Measurements from ENCODE around the gene CTDSPL.
A peak's percentile ranks its signal among the peaks of the same experiment; 100 is the strongest.

CTDSPL gene

DNA sequence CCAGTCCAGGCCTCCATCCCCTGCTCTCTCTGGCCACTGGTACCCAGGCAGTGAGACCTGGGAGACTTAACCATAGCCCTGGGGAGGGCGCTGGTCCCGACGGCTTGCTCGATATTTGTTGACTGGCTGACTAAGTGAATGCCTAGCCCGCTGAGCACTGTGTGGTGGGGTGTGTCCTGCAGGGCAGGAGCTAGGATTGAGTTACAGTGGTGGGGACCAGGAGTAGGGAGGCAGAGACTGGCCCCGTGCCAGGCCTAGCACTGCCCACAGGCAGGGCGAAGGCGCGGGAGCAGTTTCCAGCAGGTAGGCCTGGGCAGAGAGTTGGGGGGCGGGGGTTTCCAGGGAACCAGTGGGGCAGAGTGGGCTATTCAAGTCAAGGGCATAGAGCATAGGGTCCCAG, 128.8 kb downstream of the CTDSPL start, which contains the start of gene VILL:
TSS of gene VILL (plus strand) at position 260 of the 400 bp plus-strand sequence. CDS start 2,887 bp downstream, outside the sequence.
- TF ChIP-seq TAF1 (IDR thresholded peaks at IDR 0.05; ENCODE audit: low read depth), result no peak
- peak; percentile 86 for TF ChIP-seq NFIC (IDR thresholded peaks at IDR 0.05)

- TF ChIP-seq TAF1 (IDR thresholded peaks at IDR 0.05; ENCODE audit: low read depth) (no peak), NFIC (IDR thresholded peaks at IDR 0.05) (no peak), TCF12 (IDR thresholded peaks at IDR 0.05; ENCODE audit: low read depth) (no peak), YY1 (IDR thresholded peaks at IDR 0.05; ENCODE audit: low read depth) (no peak), CEBPB (IDR thresholded peaks at IDR 0.05) (no peak), EP300 (IDR thresholded peaks at IDR 0.05; ENCODE audit: borderline replicate concordance) (no peak), EGR1 (IDR thresholded peaks at IDR 0.05) (no peak), TEAD4 (IDR thresholded peaks at IDR 0.05) (no peak), USF1 (IDR thresholded peaks at IDR 0.05) (no peak), FOXM1 (IDR thresholded peaks at IDR 0.05; ENCODE audit: borderline replicate concordance, low read depth) (no peak), ZBTB7A (IDR thresholded peaks at IDR 0.05; ENCODE audit: low read depth) (no peak), RAD21 (IDR thresholded peaks at IDR 0.05; ENCODE audit: low read depth) (no peak), CREB1 (IDR thresholded peaks at IDR 0.05; ENCODE audit: low read depth) (no peak)
- TF ChIP-seq, protein P1, sequence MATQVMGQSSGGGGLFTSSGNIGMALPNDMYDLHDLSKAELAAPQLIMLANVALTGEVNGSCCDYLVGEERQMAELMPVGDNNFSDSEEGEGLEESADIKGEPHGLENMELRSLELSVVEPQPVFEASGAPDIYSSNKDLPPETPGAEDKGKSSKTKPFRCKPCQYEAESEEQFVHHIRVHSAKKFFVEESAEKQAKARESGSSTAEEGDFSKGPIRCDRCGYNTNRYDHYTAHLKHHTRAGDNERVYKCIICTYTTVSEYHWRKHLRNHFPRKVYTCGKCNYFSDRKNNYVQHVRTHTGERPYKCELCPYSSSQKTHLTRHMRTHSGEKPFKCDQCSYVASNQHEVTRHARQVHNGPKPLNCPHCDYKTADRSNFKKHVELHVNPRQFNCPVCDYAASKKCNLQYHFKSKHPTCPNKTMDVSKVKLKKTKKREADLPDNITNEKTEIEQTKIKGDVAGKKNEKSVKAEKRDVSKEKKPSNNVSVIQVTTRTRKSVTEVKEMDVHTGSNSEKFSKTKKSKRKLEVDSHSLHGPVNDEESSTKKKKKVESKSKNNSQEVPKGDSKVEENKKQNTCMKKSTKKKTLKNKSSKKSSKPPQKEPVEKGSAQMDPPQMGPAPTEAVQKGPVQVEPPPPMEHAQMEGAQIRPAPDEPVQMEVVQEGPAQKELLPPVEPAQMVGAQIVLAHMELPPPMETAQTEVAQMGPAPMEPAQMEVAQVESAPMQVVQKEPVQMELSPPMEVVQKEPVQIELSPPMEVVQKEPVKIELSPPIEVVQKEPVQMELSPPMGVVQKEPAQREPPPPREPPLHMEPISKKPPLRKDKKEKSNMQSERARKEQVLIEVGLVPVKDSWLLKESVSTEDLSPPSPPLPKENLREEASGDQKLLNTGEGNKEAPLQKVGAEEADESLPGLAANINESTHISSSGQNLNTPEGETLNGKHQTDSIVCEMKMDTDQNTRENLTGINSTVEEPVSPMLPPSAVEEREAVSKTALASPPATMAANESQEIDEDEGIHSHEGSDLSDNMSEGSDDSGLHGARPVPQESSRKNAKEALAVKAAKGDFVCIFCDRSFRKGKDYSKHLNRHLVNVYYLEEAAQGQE (IDR thresholded peaks at IDR 0.05; ENCODE audit: low read depth), result no peak
- TF ChIP-seq, protein P2, sequence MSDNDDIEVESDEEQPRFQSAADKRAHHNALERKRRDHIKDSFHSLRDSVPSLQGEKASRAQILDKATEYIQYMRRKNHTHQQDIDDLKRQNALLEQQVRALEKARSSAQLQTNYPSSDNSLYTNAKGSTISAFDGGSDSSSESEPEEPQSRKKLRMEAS (IDR thresholded peaks at IDR 0.05), result no peak
These were observed 129.4 kb downstream of the CTDSPL start for GRCh38 chr3:37991109-37991508.

DNA sequence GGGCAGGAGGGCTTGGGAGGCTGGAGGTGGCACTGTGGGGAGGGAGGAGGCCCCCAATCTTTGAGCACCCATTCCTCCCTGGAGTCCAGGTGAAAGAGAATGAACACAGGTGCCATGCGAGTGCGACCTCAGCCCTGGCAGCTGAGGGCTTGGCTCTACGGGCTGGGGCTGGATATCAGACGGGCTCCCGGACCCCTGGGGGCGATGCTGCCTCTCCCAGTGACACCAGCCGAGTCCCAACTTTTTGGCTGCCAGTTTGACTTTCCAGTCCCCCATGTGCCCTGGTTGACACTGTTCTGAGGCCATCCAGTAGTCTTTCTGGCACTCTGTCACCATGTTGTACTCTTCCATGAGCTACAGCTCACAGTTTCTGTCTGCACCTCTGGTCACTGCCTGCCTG, 130.1 kb downstream of the CTDSPL start:
- TF ChIP-seq, protein P2 (IDR thresholded peaks at IDR 0.05), result no peak
- TF ChIP-seq TCF12 (IDR thresholded peaks at IDR 0.05; ENCODE audit: low read depth), result no peak

DNA sequence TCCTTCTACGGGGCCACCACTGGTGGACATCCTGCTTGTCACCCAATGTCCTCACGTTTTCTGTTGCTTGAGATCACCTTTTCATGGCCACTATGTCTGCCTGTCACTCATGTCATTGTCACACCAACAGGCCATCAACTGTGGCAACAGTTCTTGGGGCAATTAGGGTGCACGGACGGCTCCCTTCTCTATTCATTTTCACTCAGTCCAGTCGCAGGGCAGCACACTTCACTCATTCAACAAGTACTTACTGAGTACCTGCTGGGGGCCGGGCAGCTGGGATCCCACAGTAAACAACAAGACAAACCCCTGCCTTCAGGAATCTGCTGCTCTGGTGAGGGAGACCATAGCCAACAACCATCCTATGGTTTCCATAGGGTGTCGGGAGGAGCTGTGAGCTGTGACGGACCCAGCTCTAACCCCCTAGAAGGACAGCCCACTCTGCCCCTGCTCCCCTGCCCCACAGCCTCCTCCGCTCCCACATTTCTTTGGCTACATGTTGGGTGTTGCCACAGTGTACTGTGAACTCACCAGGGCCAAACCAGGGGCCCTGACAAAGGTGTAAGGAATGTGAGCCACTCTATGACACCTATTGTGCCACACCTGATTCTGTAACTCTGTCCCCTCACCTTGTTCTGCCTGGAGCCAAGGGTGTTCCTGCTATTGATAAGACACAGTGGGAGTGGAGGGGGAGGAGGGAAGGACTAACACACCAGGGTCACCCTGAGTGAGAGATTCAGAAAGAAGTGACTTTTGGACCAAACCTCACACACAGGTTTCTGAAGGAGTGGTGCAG, 130.8 kb downstream of the CTDSPL start:
- TF ChIP-seq CREB1 (IDR thresholded peaks at IDR 0.05; ENCODE audit: low read depth), result no peak
- no peak for TF ChIP-seq CEBPB (IDR thresholded peaks at IDR 0.05)
- TF ChIP-seq EP300 (IDR thresholded peaks at IDR 0.05; ENCODE audit: borderline replicate concordance), result no peak
- no peak for TF ChIP-seq USF1 (IDR thresholded peaks at IDR 0.05)
- TF ChIP-seq, protein P1 (IDR thresholded peaks at IDR 0.05; ENCODE audit: low read depth), result no peak
- no peak for TF ChIP-seq ZBTB7A (IDR thresholded peaks at IDR 0.05; ENCODE audit: low read depth)
- TF ChIP-seq TCF12 (IDR thresholded peaks at IDR 0.05; ENCODE audit: low read depth), result no peak
- TF ChIP-seq FOXM1 (IDR thresholded peaks at IDR 0.05; ENCODE audit: borderline replicate concordance, low read depth), result no peak
- no peak for TF ChIP-seq NFIC (IDR thresholded peaks at IDR 0.05)
- no peak for TF ChIP-seq YY1 (IDR thresholded peaks at IDR 0.05; ENCODE audit: low read depth)
- TF ChIP-seq RAD21 (IDR thresholded peaks at IDR 0.05; ENCODE audit: low read depth), result no peak
- no peak for TF ChIP-seq EGR1 (IDR thresholded peaks at IDR 0.05)
- TF ChIP-seq, protein P2 (IDR thresholded peaks at IDR 0.05), result no peak
- TF ChIP-seq TAF1 (IDR thresholded peaks at IDR 0.05; ENCODE audit: low read depth), result no peak
- TF ChIP-seq TEAD4 (IDR thresholded peaks at IDR 0.05), result no peak

DNA sequence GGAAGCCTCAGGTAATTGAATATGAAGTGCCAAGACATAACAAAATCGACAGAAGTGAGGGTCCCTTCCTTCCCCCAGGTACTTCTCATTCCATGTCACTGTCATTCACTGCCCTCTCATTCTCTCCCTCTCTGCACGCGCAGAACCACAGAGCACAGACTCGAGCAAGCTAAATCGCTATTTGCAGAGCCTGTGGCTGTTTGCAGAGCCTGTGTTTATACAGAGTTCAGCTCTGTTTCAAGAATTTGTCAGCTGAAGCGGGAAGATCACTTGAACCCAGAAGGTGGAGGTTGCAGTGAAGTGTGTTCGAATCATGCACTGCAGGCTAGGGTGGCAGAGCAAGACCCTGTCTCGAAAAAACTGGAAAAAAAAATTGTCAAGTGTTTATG, 131.4 kb downstream of the CTDSPL start:
- TF ChIP-seq ZBTB7A (IDR thresholded peaks at IDR 0.05; ENCODE audit: low read depth) (no peak), YY1 (IDR thresholded peaks at IDR 0.05; ENCODE audit: low read depth) (no peak), RAD21 (IDR thresholded peaks at IDR 0.05; ENCODE audit: low read depth) (no peak), CEBPB (IDR thresholded peaks at IDR 0.05) (no peak), CREB1 (IDR thresholded peaks at IDR 0.05; ENCODE audit: low read depth) (no peak)
- TF ChIP-seq, protein P1 (IDR thresholded peaks at IDR 0.05; ENCODE audit: low read depth), result no peak
- TF ChIP-seq, protein P2 (IDR thresholded peaks at IDR 0.05), result no peak
